ENCODE measurements around the gene BCAR1.
"Not testable (repeated sequence)": the region's sequence is repeated elsewhere in the genome, so short reads cannot be mapped to it uniquely, and the experiment has no call there.

The BCAR1 gene

DNA sequence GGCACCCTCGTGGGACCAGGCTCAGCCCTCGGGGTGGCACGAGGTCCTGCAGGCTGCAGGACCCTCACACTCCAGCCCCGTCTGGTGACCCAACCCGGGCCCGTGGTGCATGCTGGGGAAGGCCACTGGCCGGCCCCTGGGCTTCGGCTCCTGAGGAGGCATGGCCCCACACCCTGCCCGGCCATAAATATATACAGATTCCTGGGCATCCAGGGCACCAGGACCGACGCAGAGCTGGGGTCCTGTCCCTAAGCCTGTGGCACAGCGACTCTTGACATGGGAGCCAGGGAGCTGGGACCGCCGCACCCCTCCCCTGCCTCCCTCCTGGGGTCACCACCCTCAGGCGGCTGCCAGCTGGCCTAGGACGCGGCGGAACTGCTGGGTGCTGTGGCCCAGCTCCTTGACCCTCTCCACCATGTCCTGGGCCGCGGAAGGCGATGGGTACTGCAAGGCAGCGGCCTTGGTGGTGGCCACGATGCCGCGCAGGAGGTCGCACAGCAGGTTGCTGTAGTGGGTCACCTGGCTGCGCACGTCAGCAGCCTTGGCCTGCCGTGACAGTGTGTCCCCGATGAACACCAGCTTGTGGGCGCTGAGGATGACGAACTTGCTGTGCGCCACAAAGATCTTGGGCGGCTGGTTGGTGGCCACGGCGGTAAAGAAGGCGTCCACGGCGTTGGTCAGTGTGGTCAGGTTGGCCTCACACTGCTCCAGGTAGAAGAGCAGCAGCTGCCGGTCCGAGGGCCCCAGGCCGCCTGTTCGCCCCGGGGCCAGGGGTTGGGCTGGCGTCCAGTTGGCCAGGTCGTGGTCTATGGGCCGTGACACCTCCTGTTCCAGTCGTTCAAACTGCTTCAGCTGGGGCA lies 22.0 kb downstream of the BCAR1 start:
- no peak for DNase-seq (ENCODE audit: low read depth in 1 of 2, low spot score in 1 of 2)
- no peak for TF ChIP-seq JUND (IDR thresholded peaks at IDR 0.05; ENCODE audit: low read depth)
- in situ Hi-C loops (cut with HindIII; ENCODE audit: low pct_unique_long_range_greater_than_20kb, low sequenced_read_pairs): no loop called here

- in situ Hi-C loops (cut with HindIII; ENCODE audit: low pct_unique_long_range_greater_than_20kb, low sequenced_read_pairs): no loop called here
- TF ChIP-seq JUND (IDR thresholded peaks at IDR 0.05; ENCODE audit: low read depth): no peak
- no peak for DNase-seq (ENCODE audit: low read depth in 1 of 2, low spot score in 1 of 2)
Observed at GRCh38 chr16:75228143-75228976, 23.1 kb downstream of the BCAR1 start.

DNA sequence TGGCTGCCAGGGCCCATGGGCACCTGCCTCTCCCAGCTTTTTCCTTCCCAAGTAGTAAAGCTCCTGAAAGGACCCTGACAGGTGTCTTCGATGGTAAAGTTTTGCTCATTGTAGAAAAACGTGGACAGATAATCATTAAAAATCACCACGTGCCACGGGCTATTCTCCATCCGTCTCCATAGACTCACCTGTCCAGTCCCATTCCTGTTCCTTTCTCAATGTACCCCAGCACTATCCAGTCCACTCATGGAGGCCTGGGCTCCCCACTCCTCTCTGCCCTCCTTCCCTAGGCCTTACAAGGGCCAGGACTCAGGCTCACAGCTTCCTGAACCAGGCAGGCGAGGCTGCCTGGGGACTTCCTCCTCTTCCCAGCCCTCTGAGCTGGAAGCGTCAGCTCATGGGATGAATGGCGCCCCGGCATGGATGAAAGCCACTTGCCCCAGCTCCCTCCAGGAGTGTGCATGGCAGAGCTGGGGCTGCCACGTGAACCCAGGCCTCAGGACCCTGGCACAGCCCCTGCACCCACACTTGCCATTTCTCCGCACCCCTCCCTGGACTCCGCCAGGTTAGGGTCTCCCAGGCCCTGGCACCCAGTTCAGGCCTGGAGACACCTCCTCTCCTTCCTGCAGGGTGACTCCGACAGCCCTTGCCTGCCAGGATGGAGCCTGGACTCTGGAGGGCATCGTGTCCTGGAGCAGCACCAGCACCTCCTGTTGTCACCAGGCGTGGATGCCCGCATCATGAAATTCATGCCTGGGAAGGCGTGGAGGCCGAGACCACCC lies 23.9 kb downstream of the BCAR1 start:
- DNase-seq (ENCODE audit: low read depth in 1 of 2, low spot score in 1 of 2): no peak
- in situ Hi-C loops (cut with HindIII; ENCODE audit: low pct_unique_long_range_greater_than_20kb, low sequenced_read_pairs): no loop called here
- no peak for TF ChIP-seq JUND (IDR thresholded peaks at IDR 0.05; ENCODE audit: low read depth)

DNA sequence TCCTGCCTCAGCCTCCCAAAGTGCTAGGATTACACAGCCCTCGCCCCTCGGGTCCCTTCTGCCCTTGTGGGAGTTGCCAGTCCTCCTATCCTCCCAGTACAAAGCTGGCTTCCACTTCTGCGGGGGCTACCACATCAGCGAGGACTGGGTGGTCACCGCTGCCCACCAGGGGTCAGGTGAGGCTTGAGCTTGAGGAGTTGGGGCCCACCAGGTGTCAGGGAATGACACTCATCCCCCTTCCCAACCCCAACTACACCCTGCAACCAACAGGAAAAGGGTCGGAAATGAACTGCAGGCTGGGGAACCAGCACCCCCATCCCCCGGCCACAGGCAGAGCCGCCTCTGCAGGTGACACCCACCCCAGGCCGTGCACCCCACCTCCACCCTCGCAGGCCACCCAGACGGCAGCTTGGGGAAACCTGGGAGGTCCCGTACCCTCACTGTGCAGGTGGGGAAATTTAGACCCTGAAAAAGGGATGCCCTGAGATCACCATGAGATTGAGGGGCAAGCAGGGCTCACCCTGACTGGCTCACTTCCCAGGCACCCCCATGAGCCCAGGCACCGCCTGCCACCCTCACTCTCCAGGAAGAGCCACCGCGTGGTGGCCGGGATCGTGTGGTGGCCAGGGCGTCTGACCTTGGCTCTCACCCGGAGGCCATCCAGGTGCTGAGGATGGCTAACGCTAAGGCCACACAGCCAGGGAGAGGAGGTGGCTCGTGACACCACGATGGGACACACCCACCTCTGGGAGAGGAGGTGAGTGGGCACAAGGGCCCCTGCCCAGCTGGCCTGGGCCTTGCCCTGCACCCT lies 24.7 kb downstream of the BCAR1 start:
- DNase-seq (ENCODE audit: low read depth in 1 of 2, low spot score in 1 of 2): no peak
- TF ChIP-seq JUND (IDR thresholded peaks at IDR 0.05; ENCODE audit: low read depth): no peak
- in situ Hi-C loops (cut with HindIII; ENCODE audit: low pct_unique_long_range_greater_than_20kb, low sequenced_read_pairs): no loop called here

- no peak for TF ChIP-seq JUND (IDR thresholded peaks at IDR 0.05; ENCODE audit: low read depth)
- in situ Hi-C loops (cut with HindIII; ENCODE audit: low pct_unique_long_range_greater_than_20kb, low sequenced_read_pairs): no loop called here
- no peak for DNase-seq (ENCODE audit: low read depth in 1 of 2, low spot score in 1 of 2)
Observed at GRCh38 chr16:75225678-75226515, 25.5 kb downstream of the BCAR1 start.

DNA sequence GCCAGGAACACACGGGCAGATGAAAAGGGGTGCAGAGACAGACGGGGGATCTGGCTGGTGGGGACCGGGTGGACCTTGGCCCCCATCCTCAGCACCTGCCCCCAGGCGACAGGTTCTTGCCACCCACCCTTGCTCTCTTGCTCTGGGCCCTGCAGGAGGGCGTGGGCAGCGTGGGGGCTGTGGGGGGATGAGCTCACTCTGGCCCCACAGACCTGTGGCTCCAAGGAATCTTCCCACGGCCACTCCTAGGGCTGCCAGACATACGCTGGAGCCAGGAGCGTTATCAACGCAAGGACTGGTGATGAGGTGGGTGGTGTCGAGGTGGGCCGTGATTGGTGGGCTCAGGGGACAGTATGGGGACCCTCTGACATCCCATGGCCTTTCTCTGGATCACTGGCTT lies 26.3 kb downstream of the BCAR1 start:
- no peak for DNase-seq (ENCODE audit: low read depth in 1 of 2, low spot score in 1 of 2)
- TF ChIP-seq JUND (IDR thresholded peaks at IDR 0.05; ENCODE audit: low read depth): no peak
- in situ Hi-C loops (cut with HindIII; ENCODE audit: low pct_unique_long_range_greater_than_20kb, low sequenced_read_pairs): no loop called here

GRCh38 chr16:75224306-75225082 lies 26.9 kb downstream of the BCAR1 start:
- TF ChIP-seq JUND (IDR thresholded peaks at IDR 0.05; ENCODE audit: low read depth): no peak

DNA sequence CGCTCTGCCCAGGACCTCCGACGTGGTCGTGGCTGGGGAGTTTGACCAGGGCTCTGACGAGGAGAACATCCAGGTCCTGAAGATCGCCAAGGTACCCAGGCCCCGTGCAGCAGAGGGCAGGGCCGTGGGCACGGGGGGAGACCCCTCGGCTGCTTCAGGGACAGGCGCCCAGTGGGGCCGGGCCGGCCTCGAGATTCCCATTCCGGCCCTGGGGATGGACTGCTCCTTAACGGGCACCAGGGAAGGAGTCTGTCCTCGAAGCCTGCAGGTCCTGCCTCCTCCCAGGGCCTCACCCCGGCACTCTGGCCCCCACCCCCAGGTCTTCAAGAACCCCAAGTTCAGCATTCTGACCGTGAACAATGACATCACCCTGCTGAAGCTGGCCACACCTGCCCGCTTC lies 28.3 kb downstream of the BCAR1 start:
- DNase-seq (ENCODE audit: low read depth in 1 of 2, low spot score in 1 of 2); in situ Hi-C loops (cut with HindIII; ENCODE audit: low pct_unique_long_range_greater_than_20kb, low sequenced_read_pairs): not testable (repeated sequence)

More at GRCh38 chr16:75224306-75225082, 26.9 kb downstream of the BCAR1 start:
- DNase-seq (ENCODE audit: low read depth in 1 of 2, low spot score in 1 of 2): no peak
- in situ Hi-C loops (cut with HindIII; ENCODE audit: low pct_unique_long_range_greater_than_20kb, low sequenced_read_pairs): no loop called here

- no peak for DNase-seq (ENCODE audit: low read depth in 1 of 2, low spot score in 1 of 2)
- TF ChIP-seq JUND (IDR thresholded peaks at IDR 0.05; ENCODE audit: low read depth): no peak
Observed at GRCh38 chr16:75222271-75222783, 29.1 kb downstream of the BCAR1 start.

GRCh38 chr16:75219838-75220237 lies 31.6 kb downstream of the BCAR1 start:
- in situ Hi-C loops (cut with HindIII; ENCODE audit: low pct_unique_long_range_greater_than_20kb, low sequenced_read_pairs): no loop called here
- no peak for TF ChIP-seq JUND (IDR thresholded peaks at IDR 0.05; ENCODE audit: low read depth)

More at GRCh38 chr16:75222271-75222783, 29.1 kb downstream of the BCAR1 start:
- in situ Hi-C loops (cut with HindIII; ENCODE audit: low pct_unique_long_range_greater_than_20kb, low sequenced_read_pairs): no loop called here

More at GRCh38 chr16:75219838-75220237, 31.6 kb downstream of the BCAR1 start:
- no peak for DNase-seq (ENCODE audit: low read depth in 1 of 2, low spot score in 1 of 2)

Data from T47D (cell line).